Esophagus squamous epithelium (tissue), 5 donors: ENCODE measurements around the gene EEPD1. TPM values are rescaled to one million over a fixed set of nuclear protein-coding genes. Genes with fewer than 3 reads are reported as not detected.

Source experiments
- DNase-seq: peaks from one replicate; lab custom pipeline; 2025; lab: John Stamatoyannopoulos, UW
- H3K27ac ChIP-seq, 4 donors: fragments of 200-600 bp; sonication (generic); one replicate each; pipeline ENCODE4 v1.5.1; 2016 to 2019; ENCODE audit warnings: mild to moderate bottlenecking in 1 of 4
- H3K27me3 ChIP-seq, 4 donors: fragments of 200-600 bp; sonication (generic); 1 replicate in 3 of 4; 2 replicates in 1 of 4; pipeline versions ENCODE4 v1.5.1 to v1.6.0; 2017 to 2021; ENCODE audit warnings: antibody characterized with exemption in 1 of 4
- H3K36me3 ChIP-seq, 3 donors: fragments of 200-600 bp; sonication (generic); one replicate each; pipeline ENCODE4 v1.5.1; 2016 to 2019
- H3K4me1 ChIP-seq, 3 donors: fragments of 200-600 bp; sonication (generic); one replicate each; pipeline ENCODE4 v1.5.1; 2017 to 2019
- H3K4me3 ChIP-seq, 4 donors: fragments of 200-600 bp; sonication (generic); 1 replicate in 3 of 4; 2 replicates in 1 of 4; pipeline ENCODE4 v1.5.1; 2016 to 2019; ENCODE audit warnings: mild to moderate bottlenecking in 2 of 4, moderate library complexity in 1 of 4
- H3K9me3 ChIP-seq, 3 donors: fragments of 200-600 bp; sonication (generic); one replicate each; pipeline ENCODE4 v1.5.1; 2016 to 2019
- CTCF ChIP-seq, 6 experiments: fragments of 450-650 bp in 4 of 6; fragments of 200-600 bp in 2 of 6; sonication (generic) in 2 of 6; IDR thresholded peaks; one replicate each; pipeline ENCODE4 v1.5.1; 2016 to 2019; ENCODE audit warnings: antibody characterized with exemption in 6 of 6, mild to moderate bottlenecking in 4 of 6, moderate library complexity in 4 of 6
- POLR2A ChIP-seq, 4 donors: fragments of 450-650 bp; IDR thresholded peaks; one replicate each; pipeline ENCODE4 v1.6.1; 2017; ENCODE audit warnings: antibody characterized with exemption in 4 of 4, mild to moderate bottlenecking in 4 of 4, moderate library complexity in 3 of 4
- WGBS, 2 donors: methylation state at CpG; one replicate each; pipeline ENCODE4 v1.1.5; 2018; 5-methylcytosine and 5-hydroxymethylcytosine counted together
- intact Hi-C: fragments of 100-400 bp; cut with DNase I; formaldehyde crosslinking; loops from one replicate; pipeline ENCODE4 v1.15.0; 2022
- small RNA-seq, 4 donors: library from RNA; depleted of rRNA; stranded (forward); fragments of <200 nt; gene quantifications; one replicate each; pipeline ENCODE3, GENCODE V24; 2016
- total RNA-seq, 4 donors: library from RNA; depleted of rRNA; stranded (reverse); fragments of >200 nt; gene quantifications; one replicate each; pipeline ENCODE4 v1.1.0, GENCODE V29; 2016
- donor health status: DM: yes; HTN: yes; CAD: no.

The EEPD1 gene
- total RNA-seq, 4 donors from 2014 or later: 2.3 to 10.2 (median 4.8) TPM

- Histone ChIP-seq H3K9me3 (no peaks in the 10 kb centered on the region), H3K27ac (no peak overlapping the region), H3K27me3 (no peaks in the 10 kb centered on the region), H3K4me1 (peaks cover 0 to 5% (median 0%) of the 10 kb centered on the region in 3 donors), H3K36me3 (no peaks in the 10 kb centered on the region), H3K4me3 (no peak overlapping the region)
- TF ChIP-seq CTCF (IDR thresholded peaks at IDR 0.05): no peak
- no peak for TF ChIP-seq POLR2A (IDR thresholded peaks at IDR 0.05)
- no peak for DNase-seq
- 75 to 84% methylated on average over 6 of the region's 6 CpGs for WGBS, 2 donors
- intact Hi-C loops: no loop called here
These were observed 193.3 kb downstream of the EEPD1 start for GRCh38 chr7:36346260-36346831.

- Histone ChIP-seq H3K27me3 (no peaks in the 10 kb centered on the region), H3K9me3 (no peaks in the 10 kb centered on the region), H3K4me1 (peaks cover 0 to 5% (median 0%) of the 10 kb centered on the region in 3 donors), H3K27ac (no peak overlapping the region), H3K36me3 (no peaks in the 10 kb centered on the region), H3K4me3 (no peak overlapping the region)
- intact Hi-C loops: no loop called here
- no peak for DNase-seq
- TF ChIP-seq CTCF (IDR thresholded peaks at IDR 0.05) (no peak), POLR2A (IDR thresholded peaks at IDR 0.05) (no peak)
These were observed 195.2 kb downstream of the EEPD1 start for GRCh38 chr7:36348256-36348655.

- Histone ChIP-seq H3K27ac (no peak overlapping the region), H3K36me3 (no peaks in the 10 kb centered on the region), H3K4me3 (no peak overlapping the region), H3K9me3 (no peaks in the 10 kb centered on the region), H3K4me1 (peaks cover 0 to 5% (median 0%) of the 10 kb centered on the region in 3 donors), H3K27me3 (no peaks in the 10 kb centered on the region)
- 93 to 97% methylated on average over 3 of the region's 3 CpGs for WGBS, 2 donors
- intact Hi-C loops: no loop called here
- no peak for TF ChIP-seq POLR2A (IDR thresholded peaks at IDR 0.05)
- no peak for TF ChIP-seq CTCF (IDR thresholded peaks at IDR 0.05)
- DNase-seq: no peak
These were observed 195.7 kb downstream of the EEPD1 start for GRCh38 chr7:36348771-36349170.

GRCh38 chr7:36349626-36350025, 196.6 kb downstream of the EEPD1 start:
- Histone ChIP-seq H3K27me3 (no peaks in the 10 kb centered on the region), H3K9me3 (no peaks in the 10 kb centered on the region), H3K4me1 (peaks cover 0 to 5% (median 0%) of the 10 kb centered on the region in 3 donors), H3K4me3 (no peak overlapping the region), H3K27ac (no peak overlapping the region), H3K36me3 (no peaks in the 10 kb centered on the region)
- TF ChIP-seq CTCF (IDR thresholded peaks at IDR 0.05): no peak
- TF ChIP-seq POLR2A (IDR thresholded peaks at IDR 0.05): no peak
- WGBS, 2 donors: 40 to 57% methylated on average over 2 of the region's 2 CpGs
- no peak for DNase-seq
- intact Hi-C loops: no loop called here

Small RNA genes within 50 kb of the gene (small RNA-seq; reads per million reads assigned to genes)
- gene AC006960.1 (0 reads per million in 4 donors), gene AC007327.1 (0 reads per million in 4 donors), gene RF00019 (0 reads per million in 4 donors)

Other genes with a start within 250 kb of the EEPD1 start
- gene ANLN, start 236.6 kb downstream of the EEPD1 start, total RNA-seq: 10 to 100 TPM; 16.6 to 67.9 (median 25.0) TPM